ENCODE data around the gene LMF1. TPM values are rescaled to one million over a fixed set of nuclear protein-coding genes. Genes with fewer than 3 reads are reported as not detected.
A peak's percentile ranks its signal among the peaks of the same experiment; 100 is the strongest.

LMF1 gene
- total and polyA plus RNA-seq, 2 of the 8 experiments (the other 6 are each of a cell fraction or from before 2014, with no cell fraction given), result 3.5 to 9.1 TPM

DNA sequence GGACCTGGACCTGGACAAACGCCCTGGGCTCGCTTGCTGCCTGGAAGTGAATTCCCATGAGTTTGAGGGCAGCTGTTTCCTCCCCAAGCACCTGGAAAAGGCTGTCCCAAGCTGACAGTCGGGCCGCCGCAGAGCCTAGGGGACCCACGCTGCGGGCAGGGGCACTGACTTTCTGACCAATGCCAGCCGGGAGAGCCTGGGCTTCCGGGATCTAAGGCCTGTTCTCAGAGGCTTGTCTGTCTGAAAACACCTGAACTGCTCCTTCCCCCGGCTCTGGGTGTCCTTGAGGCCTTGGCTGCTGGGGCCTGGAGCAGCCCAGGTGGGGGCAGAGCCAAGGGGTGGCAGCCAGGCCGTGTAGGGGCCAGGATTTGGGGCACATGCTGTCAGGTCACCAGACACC, 72.6 kb downstream of the LMF1 start:
- H2BK5ac ChIP-seq (ENCODE audit: low read depth, low read length), result no peak overlapping the region
- H2AK5ac ChIP-seq (ENCODE audit: low read depth, low read length), result no peak overlapping the region
- no peaks in the 10 kb centered on the region for H3K23me2 ChIP-seq (ENCODE audit: low read depth, low read length)
- H3K4me2 ChIP-seq (ENCODE audit: insufficient read depth in 1 of 2, low read depth in 2 of 2, low read length in 2 of 2), result no peak overlapping the region
- no peak overlapping the region for H3K4me3 ChIP-seq (ENCODE audit: extremely low read depth in 1 of 4, insufficient read depth in 2 of 4, low read depth in 3 of 4, low read length in 4 of 4)
- H2AFZ ChIP-seq (ENCODE audit: low read length), result no peak overlapping the region
- no peak overlapping the region for H3K14ac ChIP-seq (ENCODE audit: insufficient read length)
- H3K23ac ChIP-seq (ENCODE audit: insufficient read length), result no peak overlapping the region
- H3K9ac ChIP-seq (replicated peaks in 1 of 4; ENCODE audit: extremely low read depth in 1 of 4, low read depth in 3 of 4, low read length in 3 of 4), result no peak overlapping the region
- no peak overlapping the region for H4K5ac ChIP-seq (ENCODE audit: insufficient read length, low read depth, low read length)
- 96% methylated on average over 10 of the region's 11 CpGs; no CpG with 5 or more reads in 1 of the 2 experiments for WGBS, 2 experiments (ENCODE audit: extremely low coverage in 1 of 2, insufficient coverage in 1 of 2, insufficient read length in 1 of 2, insufficient replicate concordance in 2 of 2, low coverage in 1 of 2, low lambda C conversion rate in 2 of 2, missing lambda C conversion rate in 1 of 2)
- peak overlapping the region; percentile 35; the same call in 1 of the 2 replicates for H4K8ac ChIP-seq (ENCODE audit: extremely low read depth, insufficient read depth, low read length)
- no peak overlapping the region for H2BK20ac ChIP-seq (ENCODE audit: low read length)
- peaks cover 0 to 5% of the 10 kb centered on the region in 2 experiments; a peak in 1 of 4 replicates for H3K9me3 ChIP-seq (ENCODE audit: insufficient read depth in 2 of 2, low read depth in 1 of 2, low read length in 1 of 2)
- no peaks in the 10 kb centered on the region for H3K79me1 ChIP-seq (ENCODE audit: low read depth, low read length)
- no peak overlapping the region for H3K18ac ChIP-seq (ENCODE audit: extremely low read depth, low read length)
- no peak overlapping the region for H3K27ac ChIP-seq (ENCODE audit: low read depth, low read length)
- H3K4me1 ChIP-seq (replicated peaks in 1 of 4; ENCODE audit: control insufficient read depth in 3 of 4, insufficient read depth in 4 of 4, low read length in 3 of 4), result no peaks in the 10 kb centered on the region
- H3K36me3 ChIP-seq (ENCODE audit: control insufficient read depth in 2 of 4, insufficient read depth in 4 of 4, low read length in 3 of 4), result no peaks in the 10 kb centered on the region
- H2BK12ac ChIP-seq (ENCODE audit: low read depth, low read length), result no peak overlapping the region
- DNase-seq (ENCODE audit: low read depth in 1 of 2, low spot score in 2 of 2) (no peak), FAIRE-seq (no peak)
- H4K91ac ChIP-seq (replicated peaks; ENCODE audit: insufficient read length, low read length), result no peak overlapping the region
- no peaks in the 10 kb centered on the region for H3K27me3 ChIP-seq (replicated peaks in 1 of 4; ENCODE audit: control insufficient read depth in 3 of 4, extremely low read depth in 1 of 4, insufficient read depth in 3 of 4, low read length in 3 of 4)
- ChIA-PET CTCF (ENCODE audit: partially characterized antibody) (interaction anchor here (0.6 to 0.9 kb wide), 2 partner anchors 156 to 157 kb away, joined by 3 read pairs; no protein-coding TSS in a partner anchor), POLR2A (ENCODE audit: partially characterized antibody) (no interaction called here)
- H3K4ac ChIP-seq (replicated peaks; ENCODE audit: insufficient read length, low read depth, low read length), result no peak overlapping the region
- no peak overlapping the region for H2BK120ac ChIP-seq (replicated peaks; ENCODE audit: low read depth, low read length)
- no peaks in the 10 kb centered on the region for H4K20me1 ChIP-seq (replicated peaks in 1 of 2; ENCODE audit: control insufficient read depth in 1 of 2, insufficient read depth in 2 of 2, low read length in 2 of 2)
- no peak overlapping the region for H2BK15ac ChIP-seq (ENCODE audit: low read length)
- H3K79me2 ChIP-seq (ENCODE audit: control insufficient read depth in 1 of 2, insufficient read depth in 2 of 2, low read length in 2 of 2), result no peaks in the 10 kb centered on the region
- H3K56ac ChIP-seq (replicated peaks; ENCODE audit: insufficient read length, low read depth, low read length), result no peak overlapping the region
- TF ChIP-seq PHF8 (conservative IDR thresholded peaks at IDR 0.05; ENCODE audit: low read depth, low read length), result no peak
- no peak for TF ChIP-seq SP2 (IDR thresholded peaks at IDR 0.05; ENCODE audit: low read length)
- no peak for TF ChIP-seq POU5F1 (IDR thresholded peaks at IDR 0.05; ENCODE audit: low read depth, low read length)
- no peak for TF ChIP-seq RNF2 (IDR thresholded peaks at IDR 0.05; ENCODE audit: borderline replicate concordance, low read depth, low read length, missing control alignments, poor library complexity, severe bottlenecking)
- no peak for TF ChIP-seq SIX5 (IDR thresholded peaks at IDR 0.05; ENCODE audit: low read depth, low read length)
- TF ChIP-seq TCF12 (IDR thresholded peaks at IDR 0.05; ENCODE audit: low read depth, low read length), result no peak
- no peak for TF ChIP-seq TBP (IDR thresholded peaks at IDR 0.05; ENCODE audit: low read depth, low read length)

Data from H1 (cell line).